Measurements from ENCODE around the gene KCNJ18.
"Not testable (repeated sequence)": the region's sequence is repeated elsewhere in the genome, so short reads cannot be mapped to it uniquely, and the experiment has no call there.

- TF ChIP-seq ZNF623 (tag by site-specific recombination; IDR thresholded peaks at IDR 0.05): not testable (repeated sequence)
- TF ChIP-seq, protein P1, sequence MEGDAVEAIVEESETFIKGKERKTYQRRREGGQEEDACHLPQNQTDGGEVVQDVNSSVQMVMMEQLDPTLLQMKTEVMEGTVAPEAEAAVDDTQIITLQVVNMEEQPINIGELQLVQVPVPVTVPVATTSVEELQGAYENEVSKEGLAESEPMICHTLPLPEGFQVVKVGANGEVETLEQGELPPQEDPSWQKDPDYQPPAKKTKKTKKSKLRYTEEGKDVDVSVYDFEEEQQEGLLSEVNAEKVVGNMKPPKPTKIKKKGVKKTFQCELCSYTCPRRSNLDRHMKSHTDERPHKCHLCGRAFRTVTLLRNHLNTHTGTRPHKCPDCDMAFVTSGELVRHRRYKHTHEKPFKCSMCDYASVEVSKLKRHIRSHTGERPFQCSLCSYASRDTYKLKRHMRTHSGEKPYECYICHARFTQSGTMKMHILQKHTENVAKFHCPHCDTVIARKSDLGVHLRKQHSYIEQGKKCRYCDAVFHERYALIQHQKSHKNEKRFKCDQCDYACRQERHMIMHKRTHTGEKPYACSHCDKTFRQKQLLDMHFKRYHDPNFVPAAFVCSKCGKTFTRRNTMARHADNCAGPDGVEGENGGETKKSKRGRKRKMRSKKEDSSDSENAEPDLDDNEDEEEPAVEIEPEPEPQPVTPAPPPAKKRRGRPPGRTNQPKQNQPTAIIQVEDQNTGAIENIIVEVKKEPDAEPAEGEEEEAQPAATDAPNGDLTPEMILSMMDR (tag by site-specific recombination; IDR thresholded peaks at IDR 0.05): not testable (repeated sequence)
Observed at GRCh38 chr17:21724216-21725006, 32.1 kb downstream of the KCNJ18 start.

Measured in HEK293 (cell line).